Activated CD8-positive, alpha-beta T cell treated with anti-CD3 and anti-CD28 coated beads for 36 hours (primary cell): ENCODE results near the gene SLC24A3. TPM values are rescaled to one million over a fixed set of nuclear protein-coding genes. Genes with fewer than 3 reads are reported as not detected.

Experiments used
- ATAC-seq: fragments of 200-7000 bp; cut with Tn5 transposase; one replicate; pipeline ENCODE4 v1.10.0; 2021; ENCODE audit warnings: mild to moderate bottlenecking, moderate library complexity
- CTCF ChIA-PET: fragments of 350-600 bp; sonication (Branson Sonifier 250); formaldehyde crosslinking; loops from one replicate; lab custom pipeline; 2021; ENCODE audit warnings: antibody characterized with exemption; lab: Charles Lee
- POLR2A ChIA-PET: fragments of 350-600 bp; sonication (Branson Sonifier 250); formaldehyde crosslinking; loops from one replicate; lab custom pipeline; 2021; ENCODE audit warnings: antibody characterized with exemption; lab: Charles Lee
- DNase-seq: peaks from one replicate; pipeline ENCODE4 v3.0.0-alpha.2; 2020
- H3K27ac Mint-ChIP-seq: one replicate; pipeline ENCODE4 v1.8.0; 2021; ENCODE audit warnings: mild to moderate bottlenecking, mixed read lengths
- H3K27me3 Mint-ChIP-seq: one replicate; pipeline ENCODE4 v1.8.0; 2021; ENCODE audit warnings: mixed read lengths
- H3K36me3 Mint-ChIP-seq: one replicate; pipeline ENCODE4 v1.8.0; 2021; ENCODE audit warnings: low read depth, mixed read lengths
- H3K4me1 Mint-ChIP-seq: one replicate; pipeline ENCODE4 v1.8.0; 2021; ENCODE audit warnings: low read depth, mixed read lengths
- H3K4me3 Mint-ChIP-seq: one replicate; pipeline ENCODE4 v1.8.0; 2021; ENCODE audit warnings: mild to moderate bottlenecking, moderate library complexity, mixed read lengths
- H3K9me3 Mint-ChIP-seq: one replicate; pipeline ENCODE4 v1.8.0; 2021; ENCODE audit warnings: mixed read lengths
- intact Hi-C: fragments of 100-400 bp; cut with micrococcal nuclease; formaldehyde crosslinking; loops from one replicate; pipeline ENCODE4 v1.10.0; 2022
- total RNA-seq, 2 experiments: library from RNA; stranded (reverse); gene quantifications; one replicate each; pipeline ENCODE4 v1.2.3, GENCODE V29; 2021
- TF ChIP-seq, protein P1 (sequence below): fragments of 200-600 bp; IDR thresholded peaks from one replicate; pipeline ENCODE4 v1.8.0; 2022; ENCODE audit warnings: antibody characterized with exemption, mild to moderate bottlenecking

The SLC24A3 gene
- total RNA-seq, 2 experiments from 2014 or later, result not detected

DNA sequence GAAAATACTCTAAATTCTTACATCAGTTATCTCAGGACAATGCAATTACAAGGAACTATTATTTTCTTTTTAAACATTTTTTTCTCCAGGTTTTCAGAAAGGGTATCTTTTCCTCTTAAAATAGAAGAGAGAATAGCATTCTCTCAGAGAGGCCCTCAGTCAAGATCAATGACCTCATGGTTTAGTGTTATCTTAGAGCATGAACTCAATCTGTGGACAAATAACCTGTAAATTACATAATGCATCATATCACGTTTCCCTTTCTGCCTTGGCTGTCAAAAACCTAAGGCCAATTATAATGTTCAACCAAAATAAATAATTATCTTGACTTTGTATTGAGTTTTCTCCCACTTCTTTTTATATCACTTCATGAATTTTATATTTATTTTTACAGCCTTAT lies 202.2 kb downstream of the SLC24A3 start:
- Mint-ChIP-seq H3K4me3 (no peak overlapping the region), H3K4me1 (no peaks in the 10 kb centered on the region), H3K27ac (no peak overlapping the region), H3K9me3 (peaks cover 5% of the 10 kb centered on the region), H3K36me3 (no peaks in the 10 kb centered on the region), H3K27me3 (no peaks in the 10 kb centered on the region)
- intact Hi-C loops, result no loop called here
- ATAC-seq (no peak), DNase-seq (no peak)
- TF ChIP-seq, protein P1, sequence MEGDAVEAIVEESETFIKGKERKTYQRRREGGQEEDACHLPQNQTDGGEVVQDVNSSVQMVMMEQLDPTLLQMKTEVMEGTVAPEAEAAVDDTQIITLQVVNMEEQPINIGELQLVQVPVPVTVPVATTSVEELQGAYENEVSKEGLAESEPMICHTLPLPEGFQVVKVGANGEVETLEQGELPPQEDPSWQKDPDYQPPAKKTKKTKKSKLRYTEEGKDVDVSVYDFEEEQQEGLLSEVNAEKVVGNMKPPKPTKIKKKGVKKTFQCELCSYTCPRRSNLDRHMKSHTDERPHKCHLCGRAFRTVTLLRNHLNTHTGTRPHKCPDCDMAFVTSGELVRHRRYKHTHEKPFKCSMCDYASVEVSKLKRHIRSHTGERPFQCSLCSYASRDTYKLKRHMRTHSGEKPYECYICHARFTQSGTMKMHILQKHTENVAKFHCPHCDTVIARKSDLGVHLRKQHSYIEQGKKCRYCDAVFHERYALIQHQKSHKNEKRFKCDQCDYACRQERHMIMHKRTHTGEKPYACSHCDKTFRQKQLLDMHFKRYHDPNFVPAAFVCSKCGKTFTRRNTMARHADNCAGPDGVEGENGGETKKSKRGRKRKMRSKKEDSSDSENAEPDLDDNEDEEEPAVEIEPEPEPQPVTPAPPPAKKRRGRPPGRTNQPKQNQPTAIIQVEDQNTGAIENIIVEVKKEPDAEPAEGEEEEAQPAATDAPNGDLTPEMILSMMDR, result no peak
- ChIA-PET CTCF (no interaction called here), POLR2A (no interaction called here)

DNA sequence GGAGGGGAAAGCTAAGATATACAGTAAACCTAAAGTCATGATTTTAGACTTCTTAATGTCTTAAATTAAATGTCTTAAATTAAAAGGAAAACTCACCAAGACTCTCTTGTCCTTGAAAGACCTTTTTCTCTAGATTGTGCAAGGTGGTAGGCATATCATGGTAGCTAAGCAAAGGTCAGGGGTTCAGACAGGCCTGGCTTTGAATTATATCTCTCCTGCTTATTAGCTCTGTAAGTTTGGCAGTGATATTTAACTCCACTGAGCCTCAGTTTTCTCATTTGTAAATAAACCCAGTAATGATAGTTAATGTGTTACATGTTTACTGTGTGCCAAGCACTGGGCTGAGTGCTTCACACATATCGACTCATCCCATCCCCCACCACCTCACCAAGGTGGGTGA lies 203.3 kb downstream of the SLC24A3 start:
- H3K27ac Mint-ChIP-seq, result no peak overlapping the region
- TF ChIP-seq, protein P1, result no peak
- H3K27me3 Mint-ChIP-seq, result no peaks in the 10 kb centered on the region
- no peaks in the 10 kb centered on the region for H3K36me3 Mint-ChIP-seq
- H3K4me3 Mint-ChIP-seq, result no peak overlapping the region
- ChIA-PET POLR2A (no interaction called here), CTCF (no interaction called here)
- ATAC-seq, result no peak
- intact Hi-C loops, result no loop called here
- H3K9me3 Mint-ChIP-seq, result peaks cover 5% of the 10 kb centered on the region
- no peaks in the 10 kb centered on the region for H3K4me1 Mint-ChIP-seq
- no peak for DNase-seq

DNA sequence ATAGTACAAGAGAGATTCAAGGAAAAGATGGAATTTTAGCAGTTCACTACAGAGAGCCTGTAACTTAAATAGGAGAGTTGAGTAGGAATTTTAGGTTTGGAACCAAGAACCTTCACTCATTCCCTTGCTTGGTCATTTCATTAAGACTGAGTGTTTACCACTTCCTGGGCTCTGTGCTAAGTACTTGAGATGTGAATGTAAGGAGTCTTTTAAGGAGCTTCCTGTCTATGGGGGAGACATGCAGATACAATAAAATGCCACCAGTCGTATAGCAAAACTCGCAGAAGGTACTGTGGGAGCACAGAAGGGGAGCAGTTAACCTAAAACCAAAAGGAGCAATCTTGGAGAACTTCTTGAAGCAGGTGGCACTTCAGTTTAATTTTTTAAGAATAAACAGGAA lies 204.2 kb downstream of the SLC24A3 start:
- H3K27me3 Mint-ChIP-seq, result no peaks in the 10 kb centered on the region
- TF ChIP-seq, protein P1, result no peak
- H3K36me3 Mint-ChIP-seq, result no peaks in the 10 kb centered on the region
- DNase-seq (no peak), ATAC-seq (no peak)
- H3K9me3 Mint-ChIP-seq, result peaks cover 8% of the 10 kb centered on the region
- ChIA-PET POLR2A (no interaction called here), CTCF (no interaction called here)
- no peak overlapping the region for H3K27ac Mint-ChIP-seq
- H3K4me1 Mint-ChIP-seq, result no peaks in the 10 kb centered on the region
- H3K4me3 Mint-ChIP-seq, result no peak overlapping the region
- intact Hi-C loops, result no loop called here

DNA sequence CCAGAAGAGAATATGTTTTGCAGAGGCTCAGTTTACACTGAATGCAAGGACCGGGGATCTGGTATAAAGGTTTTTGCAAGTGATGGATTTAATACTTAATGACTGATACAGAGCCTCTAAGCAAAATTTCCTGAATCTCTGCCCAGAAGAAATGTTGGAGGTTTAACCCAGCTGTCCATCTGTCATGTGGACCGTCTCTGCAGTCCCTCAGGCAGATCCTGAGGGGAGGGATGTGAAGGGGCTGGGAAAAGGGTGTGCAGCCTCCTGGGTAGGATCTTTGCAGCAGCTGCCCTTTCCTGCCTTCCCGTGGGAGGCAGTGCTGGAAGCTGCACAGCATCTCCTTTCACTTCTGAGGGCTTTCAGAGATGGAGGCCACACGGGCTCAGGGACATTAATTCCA lies 207.0 kb downstream of the SLC24A3 start:
- ChIA-PET POLR2A (no interaction called here), CTCF (no interaction called here)
- Mint-ChIP-seq H3K4me1 (no peaks in the 10 kb centered on the region), H3K4me3 (no peak overlapping the region), H3K27ac (no peak overlapping the region), H3K36me3 (no peaks in the 10 kb centered on the region), H3K9me3 (peaks cover 8% of the 10 kb centered on the region), H3K27me3 (no peaks in the 10 kb centered on the region)
- TF ChIP-seq, protein P1, result no peak
- DNase-seq, result no peak
- no peak for ATAC-seq
- intact Hi-C loops, result no loop called here

DNA sequence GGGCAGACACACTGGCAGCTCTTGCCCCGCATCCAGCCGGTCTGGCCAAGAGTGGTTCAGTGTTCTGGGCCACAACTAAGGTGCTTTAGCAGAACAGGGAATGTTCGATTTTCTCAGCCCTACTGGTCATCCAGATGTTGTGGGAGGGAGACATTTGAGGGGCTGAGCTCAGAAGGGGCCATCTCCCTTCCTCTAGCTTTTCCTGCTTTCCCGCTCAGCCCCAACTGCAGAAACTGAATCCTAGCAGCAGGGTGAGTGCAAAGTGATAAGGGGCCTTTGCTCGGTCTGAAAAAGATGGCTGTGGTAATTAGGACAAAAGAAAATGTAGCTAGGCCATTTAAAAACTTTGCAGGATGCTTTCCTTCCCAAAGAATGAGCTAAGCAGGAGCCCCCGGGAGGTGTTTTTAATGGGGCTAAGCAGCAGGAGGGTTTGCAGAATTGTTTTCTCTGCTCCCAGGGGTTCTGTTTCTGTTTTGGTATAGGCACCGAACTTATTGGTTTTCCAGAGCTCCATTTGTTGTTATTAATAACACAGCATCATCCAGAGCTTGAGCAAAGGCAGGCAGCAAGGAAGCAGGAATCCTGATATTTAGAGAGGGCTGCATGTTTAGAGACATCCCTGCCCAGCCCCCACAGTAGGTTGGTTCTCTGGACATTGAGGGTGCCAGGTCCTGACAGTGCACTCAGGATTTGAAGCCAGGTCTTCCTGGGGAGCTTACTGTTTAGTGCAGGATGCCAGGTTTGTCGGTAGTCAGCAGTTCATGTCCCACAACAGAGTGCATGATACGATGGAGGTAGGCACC lies 210.9 kb downstream of the SLC24A3 start:
- ATAC-seq, result no peak
- Mint-ChIP-seq H3K36me3 (no peaks in the 10 kb centered on the region), H3K4me3 (no peak overlapping the region), H3K27ac (no peak overlapping the region), H3K4me1 (no peaks in the 10 kb centered on the region), H3K9me3 (peaks cover 3% of the 10 kb centered on the region), H3K27me3 (no peaks in the 10 kb centered on the region)
- CTCF ChIA-PET, result no interaction called here
- TF ChIP-seq, protein P1, result no peak
- POLR2A ChIA-PET, result no interaction called here
- no peak for DNase-seq
- intact Hi-C loops, result no loop called here
